GM21526 (cell line): ENCODE data around the gene SLC16A5.

ENCODE experiments used
- ATAC-seq: cut with Tn5 transposase; IDR thresholded peaks from one replicate; pipeline ENCODE4 v1.9.1; 2021; ENCODE audit warnings: moderate library complexity; ENCODE audit not compliant: unreplicated experiment, low FRiP score

The SLC16A5 gene

GRCh38 chr17:75084039-75084660 lies 3.6 kb upstream of the SLC16A5 start:
- no peak for ATAC-seq

- ATAC-seq, result no peak
Observed at GRCh38 chr17:75086496-75087181, 1.1 kb upstream of the SLC16A5 start.

- no peak for ATAC-seq
Observed at GRCh38 chr17:75087182-75087557, 584 bp upstream of the SLC16A5 start.

- ATAC-seq, result no peak
Observed at GRCh38 chr17:75088465-75089417, 987 bp downstream of the SLC16A5 start.

GRCh38 chr17:75090871-75091854 lies 3.4 kb downstream of the SLC16A5 start:
- no peak for ATAC-seq

GRCh38 chr17:75091855-75092327 lies 4.1 kb downstream of the SLC16A5 start:
- ATAC-seq, result no peak

- ATAC-seq, result no peak
Observed at GRCh38 chr17:75093548-75094158, 5.9 kb downstream of the SLC16A5 start.

GRCh38 chr17:75094871-75095399 lies 7.2 kb downstream of the SLC16A5 start:
- no peak for ATAC-seq

- ATAC-seq, result no peak
Observed at GRCh38 chr17:75096082-75096625, 8.4 kb downstream of the SLC16A5 start.

GRCh38 chr17:75097865-75098264 lies 10.1 kb downstream of the SLC16A5 start:
- ATAC-seq, result no peak

GRCh38 chr17:75098861-75099260 lies 11.1 kb downstream of the SLC16A5 start:
- ATAC-seq, result no peak

GRCh38 chr17:75099881-75100595 lies 12.3 kb downstream of the SLC16A5 start:
- no peak for ATAC-seq

- ATAC-seq, result no peak
Observed at GRCh38 chr17:75102385-75102821, 14.6 kb downstream of the SLC16A5 start.

- ATAC-seq, result no peak
Observed at GRCh38 chr17:75103601-75104554, 16.1 kb downstream of the SLC16A5 start.

GRCh38 chr17:75105126-75106080 lies 17.6 kb downstream of the SLC16A5 start:
- no peak for ATAC-seq

- no peak for ATAC-seq
Observed at GRCh38 chr17:75108193-75108592, 20.4 kb downstream of the SLC16A5 start.
